Keratinocyte (primary cell): ENCODE measurements around the gene ZNF628. TPM values are rescaled to one million over a fixed set of nuclear protein-coding genes. Genes with fewer than 3 reads are reported as not detected.

Experiments used
- DNase-seq: peaks from one replicate; pipeline ENCODE4 v3.0.0-alpha.2; 2011; ENCODE audit warnings: low read depth, missing footprints, low spot score
- FAIRE-seq: peaks from 2 replicates; lab custom pipeline; 2011; peaks lifted over from hg19 to GRCh38; lab: Jason Lieb, UNC
- H2AFZ ChIP-seq: 2 replicates; pipeline ENCODE4 v1.6.0; 2012; ENCODE audit warnings: low read length, control low read depth, inconsistent platforms; ENCODE audit not compliant: control insufficient read depth
- H3K27ac ChIP-seq: 2 replicates; pipeline ENCODE4 v1.5.1; 2011; ENCODE audit warnings: low read length; ENCODE audit not compliant: control insufficient read depth, insufficient read depth
- H3K27me3 ChIP-seq: 3 replicates; pipeline ENCODE4 v1.6.0; 2011; ENCODE audit warnings: low read length; ENCODE audit not compliant: control insufficient read depth, insufficient read depth; ENCODE audit errors: extremely low read depth
- H3K36me3 ChIP-seq, 2 experiments: 2 replicates in 1 of 2; 3 replicates in 1 of 2; pipeline ENCODE4 v1.5.1; 2011; ENCODE audit warnings: low read length in 2 of 2, mild to moderate bottlenecking in 1 of 2; ENCODE audit not compliant: control insufficient read depth in 2 of 2, insufficient read depth in 2 of 2; ENCODE audit errors: extremely low read depth in 1 of 2
- H3K4me1 ChIP-seq: 3 replicates; pipeline ENCODE4 v1.5.1; 2011; ENCODE audit warnings: low read length; ENCODE audit not compliant: control insufficient read depth, insufficient read depth; ENCODE audit errors: extremely low read depth
- H3K4me2 ChIP-seq: 3 replicates; pipeline ENCODE4 v1.6.0; 2011; ENCODE audit warnings: low read depth, low read length; ENCODE audit not compliant: control insufficient read depth, insufficient read depth; ENCODE audit errors: extremely low read depth
- H3K4me3 ChIP-seq, 3 experiments: fragments of 200-600 bp in 1 of 3; sonication (generic) in 1 of 3; 2 replicates in 2 of 3; 3 replicates in 1 of 3; pipeline ENCODE4 v1.5.1; 2011 to 2016; ENCODE audit warnings: low read length in 3 of 3, mild to moderate bottlenecking in 3 of 3, control low read depth in 2 of 3, inconsistent platforms in 1 of 3, low read depth in 1 of 3, mixed read lengths in 1 of 3, mixed run types in 1 of 3, moderate library complexity in 1 of 3; ENCODE audit not compliant: control insufficient read depth in 2 of 3, insufficient read depth in 2 of 3; ENCODE audit errors: extremely low read depth in 1 of 3
- H3K79me2 ChIP-seq: 2 replicates; pipeline ENCODE4 v1.6.0; 2012; ENCODE audit warnings: low read length; ENCODE audit not compliant: control insufficient read depth, insufficient read depth
- H3K9ac ChIP-seq: 3 replicates; pipeline ENCODE4 v1.6.0; 2011; ENCODE audit warnings: low read length; ENCODE audit not compliant: control insufficient read depth, insufficient read depth; ENCODE audit errors: extremely low read depth
- H3K9me1 ChIP-seq: 3 replicates; pipeline ENCODE4 v1.6.0; 2011; ENCODE audit warnings: low read length; ENCODE audit not compliant: control insufficient read depth, insufficient read depth; ENCODE audit errors: extremely low read depth
- H3K9me3 ChIP-seq: 2 replicates; pipeline ENCODE4 v1.5.1; 2012; ENCODE audit warnings: low read depth, low read length; ENCODE audit not compliant: control insufficient read depth
- H4K20me1 ChIP-seq: 3 replicates; pipeline ENCODE4 v1.6.0; 2011; ENCODE audit warnings: low read length; ENCODE audit not compliant: control insufficient read depth, insufficient read depth; ENCODE audit errors: extremely low read depth
- CTCF ChIP-seq, 3 experiments: IDR thresholded peaks in 1 of 3; conservative IDR thresholded peaks in 1 of 3; optimal IDR thresholded peaks in 1 of 3; 2 replicates in 2 of 3; 3 replicates in 1 of 3; pipeline versions ENCODE3 to v1.5.1; 2011; ENCODE audit warnings: low read length in 3 of 3, mild to moderate bottlenecking in 3 of 3, moderate library complexity in 2 of 3, control low read depth in 1 of 3, inconsistent platforms in 1 of 3; ENCODE audit not compliant: insufficient read depth in 2 of 3; ENCODE audit errors: extremely low read depth in 1 of 3
- EZH2 ChIP-seq: IDR thresholded peaks from one replicate; pipeline ENCODE4 v1.6.1; 2012; ENCODE audit warnings: inconsistent platforms, mild to moderate bottlenecking, low read length, moderate library complexity
- dilution Hi-C: fragments of 300-500 bp; cut with MboI; formaldehyde crosslinking; loops from one replicate; pipeline ENCODE4 v1.7.0; 2020; ENCODE audit warnings: low sequenced_read_pairs; ENCODE audit not compliant: extremely low pct_ligation_motif_present
- polyA plus RNA-seq, 5 experiments: library from polyadenylated mRNA; depleted of rRNA in 3 of 5; stranded (reverse) in 3 of 5; stranded (forward) in 1 of 5; unstranded in 1 of 5; fragments of >200 nt; gene quantifications; 1 replicate in 1 of 5; 2 replicates in 3 of 5; 3 replicates in 1 of 5; pipeline versions ENCODE4 v1.2.1 to v1.2.3, GENCODE V29; 2011 to 2012; ENCODE audit warnings: missing spikeins in 2 of 5, low read depth in 1 of 5, low replicate concordance in 1 of 5

The ZNF628 gene
- polyA plus RNA-seq, 1 donor (not counting 4 experiments of a cell fraction or from before 2014, with no cell fraction given), result 0.22 TPM

GRCh38 chr19:55451163-55451964 is 25.1 kb upstream of the ZNF628 start:
- H3K4me3 ChIP-seq, result no peak overlapping the region
- peaks cover 34% of the 10 kb centered on the region for H3K27me3 ChIP-seq
- FAIRE-seq (no peak), DNase-seq (no peak)
- H3K9me3 ChIP-seq, result no peaks in the 10 kb centered on the region
- H3K9ac ChIP-seq, result no peak overlapping the region
- H3K36me3 ChIP-seq, result peaks cover 0 to 3% of the 10 kb centered on the region in 2 experiments
- peak overlapping the region; percentile 27 for H3K4me2 ChIP-seq
- H3K9me1 ChIP-seq, result no peaks in the 10 kb centered on the region
- H2AFZ ChIP-seq, result no peak overlapping the region
- H4K20me1 ChIP-seq, result peaks cover 8% of the 10 kb centered on the region
- H3K27ac ChIP-seq, result no peak overlapping the region
- dilution Hi-C loops, result no loop called here
- H3K4me1 ChIP-seq, result peaks cover 20% of the 10 kb centered on the region
- no peaks in the 10 kb centered on the region for H3K79me2 ChIP-seq
- TF ChIP-seq CTCF (optimal IDR thresholded peaks at IDR 0.05 in 1 of 3, IDR thresholded peaks at IDR 0.05 in 1 of 3, conservative IDR thresholded peaks at IDR 0.05 in 1 of 3; ENCODE audit: extremely low read depth in 1 of 3, insufficient read depth in 2 of 3, low read length in 3 of 3) (no peak), EZH2 (peak; percentile 89)

GRCh38 chr19:55451965-55452748 is 24.3 kb upstream of the ZNF628 start:
- Histone ChIP-seq H3K27ac (no peak overlapping the region), H3K4me3 (no peak overlapping the region)
- dilution Hi-C loops, result no loop called here

More at GRCh38 chr19:55451965-55452748, 24.3 kb upstream of the ZNF628 start:
- H4K20me1 ChIP-seq, result peaks cover 6% of the 10 kb centered on the region
- peaks cover 0 to 3% of the 10 kb centered on the region in 2 experiments for H3K36me3 ChIP-seq
- no peaks in the 10 kb centered on the region for H3K9me3 ChIP-seq
- DNase-seq, result no peak
- FAIRE-seq, result no peak
- no peak overlapping the region for H3K9ac ChIP-seq
- no peaks in the 10 kb centered on the region for H3K79me2 ChIP-seq
- H3K9me1 ChIP-seq, result no peaks in the 10 kb centered on the region
- TF ChIP-seq CTCF (optimal IDR thresholded peaks at IDR 0.05 in 1 of 3, IDR thresholded peaks at IDR 0.05 in 1 of 3, conservative IDR thresholded peaks at IDR 0.05 in 1 of 3; ENCODE audit: extremely low read depth in 1 of 3, insufficient read depth in 2 of 3, low read length in 3 of 3), result no peak
- TF ChIP-seq EZH2, result peak; percentile 86
- peaks cover 34% of the 10 kb centered on the region for H3K27me3 ChIP-seq
- no peak overlapping the region for H3K4me2 ChIP-seq
- H3K4me1 ChIP-seq, result peaks cover 13% of the 10 kb centered on the region
- H2AFZ ChIP-seq, result no peak overlapping the region
